GM21367 (cell line): Measurements from ENCODE around the gene ACAP1.
"Not testable (repeated sequence)": the region's sequence is repeated elsewhere in the genome, so short reads cannot be mapped to it uniquely, and the experiment has no call there.

ENCODE experiments used
- ATAC-seq: cut with Tn5 transposase; IDR thresholded peaks from one replicate; pipeline ENCODE4 v1.9.1; 2021; ENCODE audit not compliant: unreplicated experiment

ACAP1 gene

GRCh38 chr17:7352910-7353635 lies 16.7 kb downstream of the ACAP1 start:
- ATAC-seq: no peak

GRCh38 chr17:7354262-7354843 lies 18.0 kb downstream of the ACAP1 start:
- ATAC-seq: no peak

- ATAC-seq: no peak
These were observed 18.7 kb downstream of the ACAP1 start, which contains the start of gene TMEM95 for GRCh38 chr17:7355053-7355452. TMEM95 (plus strand) TSS chr17:7355156; CDS start chr17:7355205, 49 bp downstream.

GRCh38 chr17:7355573-7355972 lies 19.2 kb downstream of the ACAP1 start:
- no peak for ATAC-seq

GRCh38 chr17:7356072-7356549 lies 19.8 kb downstream of the ACAP1 start:
- ATAC-seq: no peak

GRCh38 chr17:7356756-7357155 lies 20.4 kb downstream of the ACAP1 start:
- no peak for ATAC-seq

- no peak for ATAC-seq
These were observed 21.1 kb downstream of the ACAP1 start for GRCh38 chr17:7357381-7357780.

- ATAC-seq: no peak
These were observed 25.6 kb downstream of the ACAP1 start for GRCh38 chr17:7361906-7362305.

- no peak for ATAC-seq
These were observed 27.0 kb downstream of the ACAP1 start for GRCh38 chr17:7363311-7363710.

GRCh38 chr17:7365963-7366362 lies 29.6 kb downstream of the ACAP1 start:
- not testable (repeated sequence) for ATAC-seq

GRCh38 chr17:7367083-7367482 lies 30.8 kb downstream of the ACAP1 start:
- no peak for ATAC-seq

GRCh38 chr17:7367918-7368598 lies 31.7 kb downstream of the ACAP1 start:
- no peak for ATAC-seq

GRCh38 chr17:7368599-7368994 lies 32.3 kb downstream of the ACAP1 start:
- ATAC-seq: not testable (repeated sequence)

GRCh38 chr17:7369825-7370224 lies 33.5 kb downstream of the ACAP1 start:
- no peak for ATAC-seq

GRCh38 chr17:7370853-7371252 lies 34.5 kb downstream of the ACAP1 start:
- ATAC-seq: no peak

GRCh38 chr17:7374353-7374752 lies 38.0 kb downstream of the ACAP1 start:
- no peak for ATAC-seq

GRCh38 chr17:7379134-7379533 lies 42.8 kb downstream of the ACAP1 start:
- no peak for ATAC-seq

GRCh38 chr17:7380321-7380720 lies 44.0 kb downstream of the ACAP1 start:
- no peak for ATAC-seq

GRCh38 chr17:7380855-7381683 lies 44.7 kb downstream of the ACAP1 start, which contains the start of gene TNK1:
TNK1 (plus strand) TSS chr17:7381089; CDS start chr17:7382927, 1,838 bp downstream.
- no peak for ATAC-seq

GRCh38 chr17:7382901-7383300 lies 46.6 kb downstream of the ACAP1 start:
- ATAC-seq: no peak

- ATAC-seq: no peak
These were observed 47.0 kb downstream of the ACAP1 start for GRCh38 chr17:7383371-7383741.
